GM23248 (cell line): ENCODE measurements around the gene SLC17A1.

Experiments
- EZH2 ChIP-seq: fragments of 200-600 bp; sonication (generic); IDR thresholded peaks from 2 replicates; pipeline ENCODE4 v1.6.1; 2018; ENCODE audit warnings: antibody characterized with exemption, mild to moderate bottlenecking; ENCODE audit not compliant: insufficient read depth, poor library complexity, severe bottlenecking
- EZH2phosphoT487 ChIP-seq: fragments of 200-600 bp; sonication (generic); IDR thresholded peaks from 2 replicates; pipeline ENCODE4 v1.6.1; 2018; ENCODE audit warnings: antibody characterized with exemption, moderate library complexity, mild to moderate bottlenecking, low read depth; ENCODE audit not compliant: insufficient read depth

DNA sequence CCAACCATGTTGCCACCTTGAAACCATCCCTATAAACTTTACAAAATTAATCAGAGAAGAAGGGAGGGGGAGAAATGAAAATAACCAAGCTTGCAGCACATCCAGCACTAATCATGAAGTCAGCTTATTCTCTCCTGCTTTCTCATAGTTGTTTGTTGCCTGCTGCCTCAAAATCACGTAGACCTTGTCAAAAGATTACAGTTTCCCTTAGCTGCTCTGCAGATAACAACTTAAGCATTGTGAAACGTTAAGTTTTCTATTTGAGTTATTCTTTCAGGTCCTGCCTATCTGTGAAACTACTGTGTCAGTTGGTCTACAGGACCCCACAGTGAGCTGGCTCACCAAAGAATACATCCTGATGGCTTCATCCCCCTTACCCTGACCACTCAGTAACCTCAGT, 44.4 kb downstream of the SLC17A1 start:
- no peak for TF ChIP-seq EZH2phosphoT487
- TF ChIP-seq EZH2: no peak
